HG03342 (cell line): ENCODE data around the gene CCDC28B.
"Not testable (repeated sequence)": the region's sequence is repeated elsewhere in the genome, so short reads cannot be mapped to it uniquely, and the experiment has no call there.

Source experiments
- ATAC-seq: cut with Tn5 transposase; IDR thresholded peaks from one replicate; pipeline ENCODE4 v1.9.1; 2021; ENCODE audit warnings: mild to moderate bottlenecking, moderate library complexity; ENCODE audit not compliant: unreplicated experiment

The CCDC28B gene

GRCh38 chr1:32200226-32201010 lies at the start of gene CCDC28B:
CCDC28B (plus strand) TSS chr1:32200595; CDS start chr1:32201936, 1,341 bp downstream.
- ATAC-seq: no peak

DNA sequence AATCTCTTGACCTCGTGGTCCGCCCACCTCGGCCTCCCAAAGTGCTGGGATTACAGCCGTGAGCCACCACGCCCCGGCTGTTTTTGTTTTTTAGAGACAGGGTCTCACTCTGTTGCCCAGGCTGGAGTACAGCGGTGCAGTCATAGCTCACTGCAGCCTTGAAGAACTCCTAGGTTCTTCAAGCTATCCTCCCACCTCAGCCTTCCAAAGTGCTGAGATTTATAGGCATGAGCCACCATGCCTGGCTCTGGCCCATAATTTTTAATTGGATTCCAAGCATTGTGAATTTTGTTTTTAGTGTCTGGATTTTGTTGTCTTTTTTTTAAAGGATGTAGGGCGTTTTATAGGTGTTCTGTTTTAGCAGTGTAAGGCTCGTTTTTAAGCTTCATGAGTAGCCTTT lies 49.5 kb upstream of the CCDC28B start:
- ATAC-seq: no peak

GRCh38 chr1:32151319-32151787 lies 49.0 kb upstream of the CCDC28B start:
- no peak for ATAC-seq

GRCh38 chr1:32159189-32159588 lies 41.2 kb upstream of the CCDC28B start:
- ATAC-seq: no peak

- ATAC-seq: no peak
These were observed 37.0 kb upstream of the CCDC28B start for GRCh38 chr1:32163405-32163804.

DNA sequence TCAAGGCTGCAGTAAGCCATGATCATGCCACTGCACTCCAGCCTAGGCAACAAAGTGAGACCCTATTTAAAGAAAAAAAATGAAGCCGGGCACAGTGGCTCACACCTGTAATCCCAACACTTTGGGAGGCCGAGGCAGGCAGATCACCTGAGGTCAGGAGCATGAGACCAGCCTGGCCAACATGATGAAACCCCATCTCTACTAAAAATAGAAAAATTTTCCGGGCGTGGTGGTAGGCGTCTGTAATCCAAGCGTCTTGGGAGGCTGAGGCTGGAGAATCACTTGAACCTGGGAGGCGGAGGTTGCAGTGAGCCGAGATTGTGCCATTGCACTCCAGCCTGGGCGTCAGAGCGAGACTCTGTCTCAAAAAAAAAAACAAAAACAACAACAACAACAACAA lies 34.8 kb upstream of the CCDC28B start:
- not testable (repeated sequence) for ATAC-seq

DNA sequence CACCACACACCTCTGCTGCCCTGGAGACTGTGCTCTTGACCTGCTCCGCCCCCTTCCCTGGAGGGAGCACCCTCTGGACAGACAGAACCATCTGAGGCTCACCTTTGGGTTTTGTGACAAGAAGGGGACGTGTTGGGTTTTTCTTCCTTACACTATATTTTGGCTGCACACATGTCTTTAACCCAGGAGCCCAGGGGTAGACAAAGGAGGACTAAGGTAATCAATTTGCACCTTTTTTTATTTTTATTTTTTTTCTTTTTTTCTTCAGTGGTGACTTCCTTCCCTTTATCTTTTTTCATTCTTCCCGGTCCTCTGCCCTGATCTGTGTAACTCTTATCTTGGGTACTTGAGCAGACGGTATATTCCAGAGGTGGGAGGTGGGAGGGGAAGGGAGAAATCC lies 29.4 kb upstream of the CCDC28B start:
- no peak for ATAC-seq

DNA sequence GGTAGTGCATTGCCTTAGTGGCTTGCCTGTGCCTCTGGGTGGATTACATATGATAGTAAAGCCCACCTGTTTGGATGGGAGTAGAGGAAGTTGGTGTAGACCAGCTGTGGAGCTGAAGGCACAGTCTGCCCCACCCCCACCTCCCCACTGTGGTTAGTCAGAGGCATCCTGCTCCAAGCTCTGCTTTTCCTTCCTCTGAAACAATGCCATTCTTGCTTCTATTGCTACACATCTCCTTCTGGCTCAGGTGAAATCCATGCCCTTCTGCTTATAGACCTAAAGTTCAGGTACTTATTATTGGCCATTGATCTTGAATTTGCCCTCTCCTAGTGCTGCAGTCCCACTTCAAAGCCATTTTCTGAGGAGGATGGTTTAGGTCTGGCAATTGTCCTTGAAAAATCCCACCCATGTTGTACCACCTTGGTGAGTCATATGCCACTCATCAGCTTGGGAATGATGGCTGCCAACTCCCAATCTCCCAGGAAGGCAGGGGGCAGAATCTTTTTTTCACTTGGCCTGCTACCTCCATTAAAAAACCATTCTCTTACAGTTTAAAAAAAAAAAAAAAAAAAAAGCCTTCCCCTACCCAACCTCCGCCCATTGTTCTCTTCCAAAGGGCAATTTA lies 27.7 kb upstream of the CCDC28B start:
- ATAC-seq: no peak

DNA sequence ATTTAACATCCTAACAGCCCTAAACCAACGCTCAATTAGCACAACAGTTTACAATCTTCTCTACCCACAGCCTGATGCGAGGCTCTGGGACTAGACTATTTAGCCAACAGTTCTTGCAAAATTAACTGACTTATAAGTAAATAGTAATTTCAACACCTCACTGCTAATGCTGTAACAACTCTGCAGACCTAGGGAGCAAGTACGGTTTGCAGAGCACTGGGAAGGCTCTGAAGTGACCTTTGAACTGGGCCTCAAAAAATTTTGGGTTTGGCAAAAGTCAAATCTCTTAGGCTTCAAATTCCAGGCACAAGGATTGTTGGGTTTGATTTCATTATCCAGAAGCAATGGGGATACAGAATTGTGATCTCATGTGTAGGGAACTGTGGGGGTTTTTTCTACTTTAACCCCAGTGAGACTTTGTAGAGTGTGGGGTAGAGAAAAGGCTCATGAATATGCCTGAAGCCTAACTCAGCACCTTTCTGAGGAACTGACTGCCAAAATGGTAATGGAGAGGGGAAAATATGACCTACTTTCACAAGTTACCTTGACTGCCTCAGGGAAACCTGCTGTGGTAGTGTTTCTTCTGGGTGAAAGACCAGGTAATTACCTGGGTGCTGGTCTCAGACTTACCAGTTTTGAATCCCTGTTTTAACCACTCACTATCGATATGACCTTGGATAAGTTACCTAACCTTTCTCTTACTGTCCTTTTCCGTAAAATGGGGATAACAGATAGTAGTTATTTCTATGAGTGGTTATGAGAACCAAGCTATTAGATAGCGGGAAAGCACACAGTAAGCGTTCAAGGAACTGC lies 21.8 kb upstream of the CCDC28B start:
- ATAC-seq: no peak

DNA sequence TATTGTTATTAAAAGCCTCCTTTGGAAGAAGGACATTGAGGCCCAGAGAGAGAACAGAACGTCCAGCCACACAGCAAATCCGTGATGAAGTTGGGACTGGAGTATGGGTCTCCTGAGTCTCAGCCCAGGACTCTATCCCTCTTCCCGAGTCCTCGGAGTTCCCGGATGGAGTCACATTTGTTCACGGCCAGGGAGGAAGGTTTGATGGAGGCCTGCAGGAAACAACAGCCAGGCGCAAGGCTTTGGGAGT lies 21.3 kb upstream of the CCDC28B start:
- no peak for ATAC-seq

- peak; percentile 80 for ATAC-seq
These were observed 20.8 kb upstream of the CCDC28B start, which contains the start of gene TXLNA for GRCh38 chr1:32179443-32180185. TXLNA (plus strand) TSS chr1:32179675; CDS start chr1:32180346, 671 bp downstream.

DNA sequence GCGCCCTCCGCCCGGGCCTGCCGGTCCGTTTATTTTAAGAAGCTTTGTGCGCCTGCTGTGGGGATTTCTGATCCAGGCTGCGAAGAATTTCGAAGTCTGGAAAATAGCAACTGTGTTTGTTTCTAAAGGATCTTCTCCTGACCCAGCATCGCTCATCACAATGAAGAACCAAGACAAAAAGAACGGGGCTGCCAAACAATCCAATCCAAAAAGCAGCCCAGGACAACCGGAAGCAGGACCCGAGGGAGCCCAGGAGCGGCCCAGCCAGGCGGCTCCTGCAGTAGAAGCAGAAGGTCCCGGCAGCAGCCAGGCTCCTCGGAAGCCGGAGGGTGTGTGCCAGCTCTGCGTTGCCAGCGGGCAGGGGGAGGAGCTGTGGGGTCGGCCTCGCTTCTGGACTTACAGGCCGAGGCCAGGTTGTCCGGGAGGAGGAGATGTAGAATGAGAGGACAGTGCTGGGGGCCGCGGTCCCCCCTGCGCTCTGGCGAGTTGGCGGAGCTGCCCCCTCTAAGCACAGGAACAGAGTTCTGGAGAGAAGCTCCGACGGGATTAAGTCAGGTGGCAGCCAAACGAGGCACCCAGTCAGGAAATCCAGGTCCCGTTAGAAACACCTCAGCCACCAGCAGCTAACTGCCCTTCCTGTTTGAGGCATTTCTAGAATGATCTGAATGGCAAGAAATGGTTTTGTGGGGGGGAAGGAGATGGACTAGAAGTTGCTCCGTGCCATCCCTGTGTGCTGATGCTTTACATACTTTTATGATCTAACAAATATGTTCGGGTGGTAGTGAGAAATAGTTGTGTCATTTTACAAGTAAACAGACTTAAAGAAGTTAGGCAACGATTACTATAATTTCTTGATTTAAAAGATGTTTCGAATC lies 20.0 kb upstream of the CCDC28B start:
- ATAC-seq: no peak

DNA sequence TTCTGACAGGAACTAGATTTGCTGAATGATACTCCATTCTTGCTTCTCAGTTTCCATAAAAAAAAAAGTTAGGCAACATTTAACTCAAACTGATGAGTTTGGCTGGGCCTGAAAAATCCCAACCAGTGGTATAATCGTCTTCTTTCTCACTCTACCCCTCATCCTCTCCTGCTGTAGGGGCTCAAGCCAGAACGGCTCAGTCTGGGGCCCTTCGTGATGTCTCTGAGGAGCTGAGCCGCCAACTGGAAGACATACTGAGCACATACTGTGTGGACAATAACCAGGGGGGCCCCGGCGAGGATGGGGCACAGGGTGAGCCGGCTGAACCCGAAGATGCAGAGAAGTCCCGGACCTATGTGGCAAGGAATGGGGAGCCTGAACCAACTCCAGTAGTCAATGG lies 19.3 kb upstream of the CCDC28B start:
- ATAC-seq: no peak

GRCh38 chr1:32181563-32181962 lies 18.8 kb upstream of the CCDC28B start:
- no peak for ATAC-seq

DNA sequence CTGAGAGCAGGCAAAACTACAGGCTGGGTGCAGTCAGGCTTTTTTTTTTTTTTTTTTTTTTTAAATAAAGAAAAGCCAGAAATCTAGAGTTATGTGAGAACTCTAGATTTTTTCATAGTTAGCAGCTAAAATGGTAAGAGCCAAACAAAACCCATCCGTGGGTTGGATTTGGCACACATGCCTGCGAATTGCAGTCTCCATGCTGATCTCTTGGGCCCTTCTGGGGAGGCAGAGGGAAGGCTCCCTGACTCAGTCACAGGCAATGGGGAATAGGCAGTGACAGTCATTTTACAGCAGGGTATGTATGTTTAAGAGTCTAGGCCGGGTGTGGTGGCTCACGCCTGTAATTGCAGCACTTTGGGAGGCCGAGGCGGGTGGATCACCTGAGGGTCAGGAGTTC lies 18.3 kb upstream of the CCDC28B start:
- ATAC-seq: no peak

GRCh38 chr1:32184650-32185049 lies 15.7 kb upstream of the CCDC28B start:
- ATAC-seq: no peak

- no peak for ATAC-seq
These were observed 14.3 kb upstream of the CCDC28B start for GRCh38 chr1:32186077-32186476.

GRCh38 chr1:32186491-32186890 lies 13.9 kb upstream of the CCDC28B start:
- no peak for ATAC-seq

DNA sequence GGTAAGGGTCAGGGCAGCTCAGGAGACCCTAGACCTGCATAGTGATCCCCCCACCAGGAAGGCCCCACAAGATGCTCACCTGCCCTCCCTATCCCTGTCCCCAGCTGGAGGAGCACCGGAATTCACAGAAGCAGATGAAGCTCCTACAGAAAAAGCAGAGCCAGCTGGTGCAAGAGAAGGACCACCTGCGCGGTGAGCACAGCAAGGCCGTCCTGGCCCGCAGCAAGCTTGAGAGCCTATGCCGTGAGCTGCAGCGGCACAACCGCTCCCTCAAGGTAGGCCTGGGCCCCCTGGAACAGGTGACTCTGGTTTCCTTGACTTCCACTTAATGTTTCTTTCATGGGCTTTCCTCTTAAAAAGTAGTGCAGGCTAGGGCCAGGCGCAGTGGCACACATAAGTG lies 12.5 kb upstream of the CCDC28B start:
- no peak for ATAC-seq
